Suprapubic skin (tissue), 3 donors: ENCODE measurements around the gene SLX9.

Experiments
- CTCF ChIP-seq, 2 donors: fragments of 200-600 bp in 1 of 2; fragments of 450-650 bp in 1 of 2; sonication (generic) in 1 of 2; IDR thresholded peaks; one replicate each; pipeline ENCODE4 v1.5.1; 2016 to 2019; ENCODE audit warnings: antibody characterized with exemption in 2 of 2, mild to moderate bottlenecking in 1 of 2, moderate library complexity in 1 of 2
- POLR2A ChIP-seq, 2 donors: fragments of 450-650 bp; IDR thresholded peaks; one replicate each; pipeline ENCODE4 v1.6.1; 2017; ENCODE audit warnings: antibody characterized with exemption in 2 of 2, mild to moderate bottlenecking in 2 of 2, moderate library complexity in 2 of 2

- TF ChIP-seq CTCF (IDR thresholded peaks at IDR 0.05), result no peak
- TF ChIP-seq POLR2A (IDR thresholded peaks at IDR 0.05), result no peak
These were observed 38.3 kb upstream of the SLX9 start for GRCh38 chr21:44901391-44902074.
